Epithelial cell of prostate (primary cell): Measurements from ENCODE around the gene GRIN2C.

Experiments used
- DNase-seq: peaks from one replicate; pipeline ENCODE4 v3.0.0-alpha.2; 2011; ENCODE audit warnings: low read depth, low spot score
- H3K27ac ChIP-seq: fragments of 450-650 bp; 2 replicates; pipeline ENCODE4 v1.5.1; 2017; ENCODE audit warnings: mild to moderate bottlenecking

The GRIN2C gene

DNA sequence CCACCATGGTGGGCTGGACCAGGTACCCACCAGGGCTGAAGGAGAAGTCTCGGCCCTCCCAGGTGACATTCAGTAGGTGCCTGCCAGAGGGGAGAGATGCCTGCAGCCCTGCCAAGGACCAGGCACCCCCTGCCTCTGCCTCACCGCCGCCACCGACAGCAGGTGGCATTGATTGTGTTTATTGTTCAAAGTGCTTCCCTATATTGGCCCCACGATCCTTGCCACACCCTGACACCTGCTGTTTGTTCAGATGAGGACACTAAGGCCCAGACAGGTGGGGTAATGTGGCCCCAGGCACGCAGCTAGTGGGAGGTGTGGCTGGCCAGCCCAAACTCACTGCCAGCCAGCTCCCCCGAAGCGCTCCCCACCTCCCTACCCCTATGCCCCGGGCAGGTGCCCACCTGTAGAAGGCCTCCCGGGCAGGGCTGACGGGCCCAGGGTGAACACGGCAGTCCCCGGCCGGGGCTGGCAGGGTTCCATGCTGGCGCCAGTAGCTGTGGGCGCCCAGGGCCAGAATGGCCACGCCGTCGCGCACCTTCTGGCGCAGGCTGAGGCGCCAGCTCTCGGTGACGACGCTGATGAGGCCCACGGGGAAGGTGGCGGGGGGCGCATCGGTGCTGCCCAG is 8.0 kb downstream of the GRIN2C start:
- DNase-seq, result no peak
- H3K27ac ChIP-seq, result no peak overlapping the region

DNA sequence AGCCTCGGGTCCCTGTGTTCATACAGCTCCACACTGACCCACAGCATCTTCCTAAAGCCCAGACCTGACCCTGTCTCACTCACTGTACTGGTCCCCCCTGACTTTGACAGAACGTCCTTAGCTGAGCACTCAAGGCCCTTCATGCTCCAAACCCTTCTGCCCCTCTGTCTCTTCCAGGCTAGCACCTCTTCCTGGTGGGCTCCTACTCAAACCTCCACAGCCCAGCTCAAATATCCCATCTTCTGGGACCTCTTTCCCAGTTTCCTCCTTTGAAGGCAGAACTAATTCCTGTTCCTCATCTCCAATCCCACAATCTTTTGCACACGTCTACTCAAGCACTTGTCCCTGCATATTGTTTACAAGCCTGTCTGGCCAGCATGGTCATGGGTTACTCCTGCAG is 8.8 kb downstream of the GRIN2C start:
- H3K27ac ChIP-seq, result no peak overlapping the region

DNA sequence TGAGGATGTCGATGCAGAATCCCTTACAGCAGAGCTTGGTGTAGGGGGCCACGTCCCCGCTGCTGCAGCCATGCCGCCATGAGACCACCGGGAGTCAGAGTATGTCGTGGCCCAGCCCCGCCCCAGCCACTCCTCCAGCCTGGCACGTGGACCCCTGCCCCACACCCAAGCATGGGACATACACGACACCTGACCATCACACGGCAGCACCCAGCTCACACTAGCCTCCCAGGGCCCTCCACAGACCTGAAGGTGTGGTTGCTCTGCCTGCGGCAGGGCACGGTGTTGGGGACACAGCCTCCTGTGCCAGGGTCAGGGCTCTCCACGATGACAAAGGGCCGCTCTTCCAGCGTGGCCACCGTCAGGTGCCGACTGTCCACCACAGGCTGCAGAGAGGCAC is 9.4 kb downstream of the GRIN2C start:
- DNase-seq, result no peak

More for the DNA sequence above, 8.8 kb downstream of the GRIN2C start:
- DNase-seq, result no peak

DNA sequence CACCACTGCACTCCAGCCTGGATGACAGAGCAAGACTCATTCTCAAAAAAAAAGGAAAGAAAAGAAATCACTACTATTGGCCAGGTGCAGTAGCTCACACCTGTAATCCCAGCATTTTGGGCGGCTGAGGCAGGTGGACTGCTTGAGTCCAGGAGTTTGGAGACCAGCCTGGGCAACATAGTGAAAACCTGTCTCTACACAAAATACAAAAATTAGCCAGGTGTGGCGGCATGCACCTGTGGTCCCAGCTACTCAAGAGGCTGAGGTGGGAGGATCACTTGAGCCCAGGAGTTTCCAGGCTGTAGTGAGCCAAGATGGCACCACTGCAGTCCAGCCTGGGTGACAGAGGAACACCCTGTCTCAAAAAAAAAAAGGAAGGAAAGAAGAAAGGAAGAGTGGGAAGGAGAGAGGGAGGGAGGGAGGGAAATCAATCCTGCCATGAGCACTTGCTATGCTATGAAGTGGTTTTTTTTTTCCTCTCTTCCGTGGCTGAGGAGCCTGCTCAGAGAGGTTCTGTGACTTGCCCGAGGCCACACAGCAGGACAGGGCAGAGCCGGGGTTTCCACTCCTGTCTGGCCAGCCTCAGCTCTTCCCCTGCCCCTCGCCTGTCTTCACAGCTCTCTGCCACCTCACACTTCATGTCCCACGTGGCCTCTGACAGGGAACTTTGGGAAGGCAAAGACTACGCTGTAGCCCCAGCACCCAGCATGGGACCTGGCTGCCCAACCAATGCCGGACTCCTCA is 10.9 kb downstream of the GRIN2C start:
- no peak for DNase-seq
- no peak overlapping the region for H3K27ac ChIP-seq

More for the DNA sequence above, 9.4 kb downstream of the GRIN2C start:
- H3K27ac ChIP-seq, result no peak overlapping the region

DNA sequence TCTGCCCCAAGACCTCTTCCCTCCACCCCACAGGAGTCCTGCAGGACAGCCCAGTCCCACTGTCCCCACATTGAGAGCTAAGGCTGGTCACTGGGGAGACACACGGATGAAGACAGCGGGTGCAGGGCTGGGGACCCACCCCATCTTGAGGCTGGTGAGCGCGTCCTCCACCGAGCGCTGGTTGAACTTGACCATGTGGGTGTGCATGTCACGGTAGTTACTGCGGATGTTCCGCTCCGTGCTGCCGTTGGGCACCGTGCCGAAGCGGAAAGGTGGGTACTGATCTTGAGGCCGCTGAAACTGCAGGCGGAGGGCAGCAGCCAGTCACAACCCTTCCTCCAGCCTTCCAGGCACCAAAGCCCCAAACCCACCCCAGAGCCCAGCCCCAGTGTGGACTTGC is 13.1 kb downstream of the GRIN2C start:
- no peak overlapping the region for H3K27ac ChIP-seq
- DNase-seq, result no peak

DNA sequence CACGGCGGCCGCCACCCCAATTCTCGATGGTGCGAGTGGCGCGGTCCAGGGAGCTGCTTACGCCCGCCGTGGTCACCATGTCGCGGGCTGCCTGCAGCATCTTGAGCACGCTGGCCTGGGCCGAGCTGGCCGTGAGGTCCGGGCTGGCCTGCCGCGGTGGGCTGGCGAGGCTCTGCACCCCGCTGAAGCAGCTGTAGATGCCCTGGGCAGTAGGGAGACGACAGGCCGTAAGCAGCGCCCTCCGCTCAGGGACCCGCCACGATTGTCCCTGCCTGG is 16.4 kb downstream of the GRIN2C start:
- DNase-seq, result no peak
- H3K27ac ChIP-seq, result no peak overlapping the region

DNA sequence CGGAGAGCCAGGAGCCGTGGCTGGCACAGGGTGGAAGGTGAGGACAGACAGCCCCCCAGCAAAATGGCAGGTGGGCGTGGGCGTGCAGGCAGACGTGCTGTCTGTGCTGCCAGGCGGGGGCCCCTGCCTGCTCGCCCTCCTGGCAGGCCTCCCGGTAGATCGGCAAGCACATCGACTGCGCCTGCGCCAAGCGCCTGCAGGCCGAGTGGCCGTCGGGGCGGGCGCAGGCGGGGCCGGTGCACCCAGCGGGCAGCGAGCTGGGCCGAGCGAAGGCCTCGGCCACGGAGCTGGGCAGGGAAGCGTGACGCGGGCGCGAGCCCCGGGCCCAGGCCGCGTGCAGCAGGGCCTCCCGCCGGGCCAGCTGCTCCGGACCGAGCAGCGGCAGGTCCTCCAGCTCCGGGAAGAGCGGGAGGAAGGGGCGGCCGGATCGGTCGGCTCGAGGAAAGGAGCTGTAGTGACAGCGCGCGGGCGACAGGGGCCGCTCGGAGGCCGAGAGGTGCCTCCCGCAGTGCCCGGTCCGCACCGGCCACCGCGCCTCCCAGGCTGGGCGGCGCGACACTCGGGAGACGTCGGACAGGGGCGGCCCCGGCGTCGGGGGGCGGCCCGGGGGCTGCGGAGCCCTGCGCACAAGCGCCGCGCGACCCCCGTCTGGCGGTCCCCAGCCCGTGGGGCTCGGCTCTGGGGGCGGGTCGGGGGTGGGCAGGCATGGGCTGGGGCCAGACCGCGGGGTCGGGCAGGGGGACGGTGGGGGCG is 16.9 kb downstream of the GRIN2C start:
- DNase-seq, result no peak
- H3K27ac ChIP-seq, result no peak overlapping the region

DNA sequence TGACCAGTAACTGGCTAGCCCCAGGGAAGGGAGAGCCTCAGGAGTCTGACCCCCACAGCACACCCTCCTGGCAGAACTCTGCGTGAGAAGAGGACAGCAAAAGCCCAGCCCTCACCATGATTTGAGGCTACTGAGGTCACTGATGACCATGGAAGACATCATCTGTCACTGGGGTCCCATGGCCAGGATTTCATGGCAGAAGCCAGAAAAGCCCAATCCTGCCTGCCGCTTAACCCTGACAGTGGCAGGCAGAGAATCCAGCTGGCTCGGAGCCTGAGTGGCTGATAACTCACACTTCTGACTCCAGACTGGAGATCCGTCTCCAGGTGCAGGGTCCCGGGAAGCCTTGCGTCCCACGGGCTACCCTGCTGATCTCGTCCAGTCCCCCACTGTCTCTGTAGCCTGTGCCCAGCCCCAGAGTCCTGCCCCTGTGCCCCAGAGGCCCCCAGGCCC is 17.5 kb downstream of the GRIN2C start:
- no peak overlapping the region for H3K27ac ChIP-seq
- no peak for DNase-seq

DNA sequence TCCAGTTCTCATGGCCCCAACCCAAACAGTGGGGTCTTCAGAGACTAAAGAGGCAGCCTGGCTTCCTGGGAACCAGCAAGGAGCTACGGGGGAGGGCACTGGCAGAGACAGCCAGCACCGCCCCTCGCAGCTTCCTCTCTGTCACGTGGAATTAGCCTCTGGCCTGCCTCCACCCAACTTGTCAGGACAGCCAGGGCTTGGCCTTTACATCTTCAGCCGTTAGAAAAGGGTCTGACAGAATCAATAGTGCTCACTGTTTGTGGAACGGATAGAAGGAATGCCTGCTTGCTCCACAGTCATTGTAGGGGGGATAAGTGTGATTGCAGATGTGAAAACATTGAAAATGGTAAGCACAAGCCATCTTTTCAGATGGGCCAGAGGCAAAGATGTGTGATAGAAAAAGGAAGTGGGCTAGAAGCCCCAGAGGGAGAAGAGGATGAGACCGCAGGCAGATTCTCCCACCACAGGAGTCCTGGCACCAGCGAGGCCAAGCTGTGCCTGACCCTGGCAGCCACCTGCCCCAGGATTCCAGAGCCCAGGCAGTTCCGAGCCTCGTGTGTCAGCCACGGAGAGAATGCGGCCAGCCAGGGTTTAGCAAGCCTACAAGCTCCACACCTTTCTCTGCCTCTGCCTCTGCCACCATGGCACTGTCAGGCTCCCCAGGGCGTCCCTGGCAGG is 18.6 kb downstream of the GRIN2C start:
- H3K27ac ChIP-seq, result no peak overlapping the region
- DNase-seq, result no peak

DNA sequence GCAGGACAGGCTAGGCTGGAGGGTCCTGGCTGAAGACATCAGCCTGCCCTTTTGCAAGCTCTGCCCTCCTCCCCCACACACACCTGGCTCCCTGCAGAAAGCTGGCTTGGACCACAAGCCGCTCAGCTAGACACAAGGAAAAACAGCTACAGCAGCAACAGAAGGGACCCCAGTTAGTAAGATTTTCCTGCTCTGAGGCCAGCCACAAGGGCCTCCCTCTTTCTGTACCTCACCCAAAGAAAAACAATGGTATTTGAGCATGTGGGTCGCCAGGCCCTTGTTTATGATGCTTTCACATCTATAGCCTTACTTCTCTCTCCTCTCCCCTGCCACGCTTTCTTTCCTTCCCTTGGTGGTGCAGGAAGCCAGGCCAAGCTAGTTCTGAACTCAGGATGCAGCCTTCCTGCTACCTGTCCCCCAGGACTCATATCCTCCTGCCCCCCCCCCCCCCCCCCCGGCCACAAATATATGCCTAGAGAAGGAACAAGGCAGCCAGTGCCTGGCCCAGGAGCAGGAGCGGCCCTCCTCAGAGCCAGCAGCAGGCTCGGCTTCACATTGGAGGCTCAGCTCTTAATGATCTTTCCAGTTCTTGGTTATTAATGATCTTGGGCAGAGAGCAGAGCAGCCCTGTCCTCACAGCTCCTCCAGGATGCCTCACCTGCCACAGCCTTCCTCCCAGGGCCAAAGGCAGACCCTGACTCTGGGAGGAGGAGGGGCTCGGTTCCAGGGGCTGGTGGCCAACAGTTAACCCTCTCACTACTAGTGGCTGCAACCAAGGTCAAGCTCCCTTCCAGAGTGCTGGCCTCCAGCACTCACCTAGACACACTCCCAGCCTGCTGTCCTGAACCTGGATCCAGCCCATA is 19.5 kb downstream of the GRIN2C start:
- DNase-seq, result no peak

DNA sequence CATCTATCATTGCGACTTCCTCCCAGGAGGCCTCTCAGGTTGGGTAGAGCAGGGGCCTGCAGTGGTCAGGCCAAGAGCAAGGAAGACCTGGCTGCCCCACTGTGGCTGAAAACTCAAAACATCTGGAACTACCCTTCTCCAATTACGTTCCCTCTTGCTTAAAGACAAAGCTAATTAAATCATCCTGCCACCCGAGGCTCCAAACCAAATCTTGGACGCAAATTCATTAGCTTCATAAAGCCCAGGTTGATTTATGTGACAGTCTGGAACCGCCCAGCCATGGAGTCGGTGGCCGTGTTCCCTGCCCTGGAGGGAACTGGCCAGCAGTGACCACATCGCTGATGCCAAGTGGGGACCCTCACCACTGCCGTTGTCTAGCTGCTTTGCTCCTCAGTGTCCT is 21.4 kb downstream of the GRIN2C start:
- no peak for DNase-seq
- H3K27ac ChIP-seq, result no peak overlapping the region

More for the DNA sequence above, 19.5 kb downstream of the GRIN2C start:
- H3K27ac ChIP-seq, result no peak overlapping the region

DNA sequence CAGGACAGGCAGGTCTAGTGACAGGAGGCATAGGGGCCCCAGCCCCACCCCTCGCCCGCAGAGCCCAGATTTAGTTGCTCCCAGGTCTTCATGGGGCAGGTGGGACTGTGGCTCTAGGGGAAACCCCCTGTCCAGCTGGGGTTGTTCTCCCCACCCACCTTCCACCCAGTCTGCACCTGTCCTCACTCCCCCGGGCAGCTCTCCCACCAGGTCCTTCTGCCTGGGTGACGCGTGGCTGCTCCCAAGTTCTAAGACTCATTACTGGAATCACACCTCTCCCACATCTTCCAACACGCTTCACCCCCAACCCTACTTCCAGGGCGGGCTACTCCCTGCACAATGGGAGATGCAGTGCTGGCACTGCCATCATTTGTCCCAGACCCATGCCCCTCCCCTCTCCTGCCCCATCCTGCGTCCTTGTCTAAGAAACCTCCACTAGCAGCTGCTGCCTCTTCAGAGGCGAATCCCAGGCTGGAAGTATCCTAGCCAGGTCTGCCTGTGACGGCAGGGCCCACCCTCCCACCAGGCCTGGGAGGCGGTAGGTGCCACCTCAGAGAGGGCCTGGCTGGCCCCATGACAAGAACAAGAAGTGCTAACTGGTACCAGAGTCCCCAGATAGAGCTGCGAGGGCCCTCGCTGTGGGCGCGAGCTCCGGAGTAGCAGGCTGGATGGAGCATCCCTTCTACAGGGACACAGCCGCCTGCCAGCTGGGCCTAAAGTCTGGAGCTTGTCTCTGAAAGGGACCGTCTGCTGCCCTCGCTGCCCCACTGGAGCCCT is 22.8 kb downstream of the GRIN2C start:
- no peak for DNase-seq

DNA sequence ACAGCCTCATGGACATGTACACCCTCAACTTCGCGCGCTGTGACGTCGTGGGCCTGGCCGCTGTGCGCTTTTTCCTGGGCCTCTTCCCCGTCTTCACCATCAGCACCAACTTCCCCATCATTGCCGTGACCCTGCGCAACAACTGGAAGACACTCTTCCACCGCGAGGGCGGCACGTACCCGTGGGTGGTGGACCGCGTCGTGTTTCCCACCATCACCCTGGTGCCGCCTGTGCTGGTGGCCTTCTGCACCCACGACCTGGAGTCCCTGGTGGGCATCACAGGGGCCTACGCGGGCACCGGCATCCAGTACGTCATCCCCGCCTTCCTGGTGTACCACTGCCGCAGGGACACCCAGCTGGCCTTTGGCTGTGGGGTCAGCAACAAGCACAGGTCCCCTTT is 23.5 kb downstream of the GRIN2C start:
- DNase-seq, result no peak
- no peak overlapping the region for H3K27ac ChIP-seq

More for the DNA sequence above, 22.8 kb downstream of the GRIN2C start:
- H3K27ac ChIP-seq, result no peak overlapping the region

DNA sequence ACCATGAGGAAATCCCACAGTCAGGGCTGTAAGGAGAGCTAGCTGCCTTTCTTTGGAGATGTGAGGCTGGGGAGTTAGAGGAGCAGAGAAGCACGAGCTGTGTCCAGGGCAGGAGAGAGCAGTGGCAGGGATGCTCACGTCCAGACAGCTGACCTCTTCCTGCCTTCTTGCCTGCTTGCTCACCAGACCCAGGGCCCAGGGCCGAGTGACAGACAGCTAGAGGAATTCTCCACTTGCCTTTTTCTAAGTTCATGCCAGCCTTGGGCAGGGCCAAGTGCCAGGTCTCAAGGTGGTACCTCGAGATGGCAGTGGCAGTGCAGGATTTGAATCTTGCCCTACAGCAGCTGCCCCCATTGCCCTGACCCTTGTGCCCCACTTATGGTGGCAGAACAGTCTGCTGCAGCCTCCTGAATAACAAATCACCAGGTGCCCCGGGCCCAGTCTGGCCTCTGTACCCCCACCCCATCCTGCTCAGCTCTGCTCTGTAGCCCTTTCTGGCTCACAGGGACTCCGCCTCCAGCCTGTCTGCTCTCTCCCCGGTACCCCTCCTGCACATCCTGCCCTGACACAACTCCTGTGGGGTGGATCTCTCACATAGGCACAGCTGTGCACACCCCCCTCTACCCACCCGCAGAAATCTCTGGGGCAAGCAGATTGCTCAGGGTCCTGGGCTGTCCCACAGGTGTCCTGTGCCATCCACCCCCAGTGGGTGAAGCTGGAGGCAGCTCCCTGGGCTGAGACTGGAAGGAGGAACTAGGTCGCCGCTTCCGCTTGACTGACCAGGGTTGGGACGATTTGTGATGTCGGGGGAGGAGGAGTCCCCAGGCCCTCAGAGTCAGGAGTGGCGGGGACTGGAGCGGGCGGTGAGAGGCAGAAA is 25.9 kb downstream of the GRIN2C start:
- H3K27ac ChIP-seq, result no peak overlapping the region
- DNase-seq, result no peak

DNA sequence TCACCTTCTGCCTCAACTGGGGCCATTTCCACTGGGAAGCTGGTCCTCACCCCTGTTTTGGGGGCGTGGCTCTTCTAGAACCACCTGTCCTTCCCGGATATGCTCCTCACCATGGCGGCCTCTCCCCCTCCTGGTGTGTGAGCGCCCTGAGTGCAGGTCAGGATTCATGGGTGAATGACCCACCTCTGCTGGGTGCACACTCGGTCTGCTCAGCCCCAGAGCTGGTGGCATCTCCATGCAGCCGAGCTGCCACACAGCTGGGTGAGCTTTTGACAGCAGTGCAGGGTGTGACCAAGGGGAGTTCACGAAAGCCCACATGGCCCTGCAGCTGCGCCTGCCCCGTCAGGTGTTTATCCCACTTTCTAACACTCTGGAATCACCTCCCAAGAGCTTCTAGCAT is 27.3 kb downstream of the GRIN2C start:
- H3K27ac ChIP-seq, result no peak overlapping the region

DNA sequence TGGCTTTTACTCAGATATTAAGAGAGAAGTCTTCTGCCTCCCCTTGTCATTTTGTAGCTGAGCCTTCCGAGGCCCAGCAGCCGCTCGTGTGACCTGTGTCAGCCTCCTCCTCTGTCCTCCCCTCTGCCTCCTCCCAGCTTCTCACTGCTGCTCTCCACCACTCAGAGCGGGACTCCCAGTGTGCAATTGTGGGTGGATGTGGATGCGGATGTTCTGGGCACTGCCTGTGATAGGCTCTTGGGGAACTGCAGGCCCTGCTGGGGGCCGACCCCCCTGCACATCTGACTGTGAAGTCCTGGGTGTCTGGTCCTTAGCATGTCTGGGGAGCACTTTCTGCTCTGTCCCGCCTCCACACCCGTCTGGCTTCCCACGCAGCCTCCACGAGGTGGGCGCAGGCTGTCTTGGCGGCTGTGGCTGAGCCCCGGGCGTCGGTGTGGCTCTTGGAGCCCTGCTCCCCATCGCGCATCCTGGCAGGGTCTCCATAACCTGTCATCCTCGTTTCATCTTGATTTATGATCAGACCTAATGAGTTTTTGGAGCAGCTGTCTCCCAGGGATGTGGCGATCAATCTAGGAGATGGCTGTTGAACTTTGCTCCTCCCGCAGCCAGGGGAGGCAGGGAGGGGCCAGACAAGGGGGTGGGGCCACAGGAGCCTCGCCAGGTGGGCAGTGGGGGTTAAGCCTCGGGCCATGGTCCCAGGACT is 28.1 kb downstream of the GRIN2C start:
- no peak overlapping the region for H3K27ac ChIP-seq
- no peak for DNase-seq

More for the DNA sequence above, 27.3 kb downstream of the GRIN2C start:
- DNase-seq, result no peak

DNA sequence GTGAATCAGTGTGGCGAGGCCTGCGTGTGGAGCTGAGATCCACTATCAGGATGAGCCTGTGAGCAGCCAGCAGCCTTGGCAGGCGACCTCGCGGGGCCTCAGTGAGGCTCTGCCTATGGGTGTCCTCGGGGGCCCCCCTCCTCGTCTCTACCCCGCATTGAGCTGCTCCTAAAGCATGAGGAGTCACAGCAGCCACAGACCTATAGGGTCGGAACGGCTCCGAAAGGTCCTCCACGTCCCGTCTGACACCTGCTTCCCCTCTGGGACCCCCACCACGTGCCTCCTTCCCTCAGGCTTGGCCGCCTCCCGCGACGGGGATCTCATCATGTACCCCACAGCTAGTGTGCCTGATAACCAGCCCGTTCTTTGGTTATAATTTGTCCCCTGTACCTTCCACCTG is 28.8 kb downstream of the GRIN2C start:
- no peak for DNase-seq
- H3K27ac ChIP-seq, result no peak overlapping the region

DNA sequence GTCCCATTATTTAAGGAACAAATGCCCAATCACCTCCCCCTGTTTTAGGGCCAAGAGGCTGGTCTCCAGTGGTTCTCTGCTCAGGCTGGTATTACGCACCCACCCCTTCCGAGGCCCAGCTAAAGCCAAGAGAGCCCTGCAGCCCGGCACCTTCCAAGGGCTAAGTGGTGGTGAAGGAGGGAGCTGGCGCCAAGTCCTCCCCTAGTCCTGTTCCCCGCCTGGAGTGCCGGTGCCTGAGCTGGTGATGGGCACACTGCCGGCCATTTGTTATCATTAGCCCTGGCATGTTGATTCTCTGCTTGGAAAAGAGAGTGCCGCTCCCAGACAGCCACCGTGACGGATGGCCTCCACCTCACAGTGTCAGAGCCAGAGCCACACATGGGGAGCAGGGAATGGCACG is 31.9 kb downstream of the GRIN2C start:
- no peak overlapping the region for H3K27ac ChIP-seq

More for the DNA sequence above, 31.9 kb downstream of the GRIN2C start:
- DNase-seq, result no peak
